Measurements from ENCODE around the gene TAF7L.

The TAF7L gene

GRCh38 chrX:101220662-101221260 is 70.4 kb downstream of the TAF7L start:
- DNase-seq = no peak

- DNase-seq = peak; percentile 7
Measured at GRCh38 chrX:101219864-101220346, 71.2 kb downstream of the TAF7L start.

- no peak for DNase-seq
Measured at GRCh38 chrX:101219116-101219863, 71.8 kb downstream of the TAF7L start, which contains the start of gene DRP2. DRP2 (plus strand) TSS chrX:101219786; CDS start chrX:101231648, 11,862 bp downstream.
